HepG2 (cell line): ENCODE measurements around the gene PHF10. TPM values are rescaled to one million over a fixed set of nuclear protein-coding genes. Genes with fewer than 3 reads are reported as not detected.
A peak's percentile ranks its signal among the peaks of the same experiment; 100 is the strongest.

Source experiments
- KAT7 ChIP-seq: IDR thresholded peaks from 2 replicates; pipeline ENCODE4 v1.6.1; 2018; ENCODE audit warnings: borderline replicate concordance, missing compliant biosample characterization
- MYC ChIP-seq: sonication (generic); formaldehyde crosslinking; IDR thresholded peaks from 2 replicates; pipeline ENCODE4 v1.9.0; 2021; ENCODE audit warnings: missing genetic modification reagents, borderline replicate concordance
- NRL ChIP-seq: sonication (generic); formaldehyde crosslinking; IDR thresholded peaks from 2 replicates; pipeline ENCODE4 v1.5.0; 2020; ENCODE audit warnings: missing genetic modification reagents, mild to moderate bottlenecking, moderate library complexity, borderline replicate concordance
- PAX8 ChIP-seq: sonication (generic); formaldehyde crosslinking; IDR thresholded peaks from 2 replicates; pipeline ENCODE4 v1.8.0; 2022; ENCODE audit warnings: mild to moderate bottlenecking, missing genetic modification reagents, borderline replicate concordance
- PHF21A ChIP-seq: sonication (generic); formaldehyde crosslinking; IDR thresholded peaks from 2 replicates; pipeline ENCODE4 v1.5.0; 2020; ENCODE audit warnings: mild to moderate bottlenecking, missing genetic modification reagents
- SMC3 ChIP-seq: IDR thresholded peaks from 2 replicates; pipeline ENCODE4 v1.6.1; 2011; ENCODE audit warnings: low read length, improper control_type of control experiment
- SNAI1 ChIP-seq: sonication (generic); formaldehyde crosslinking; IDR thresholded peaks from 2 replicates; pipeline ENCODE4 v1.5.0; 2020; ENCODE audit warnings: mild to moderate bottlenecking, missing genetic modification reagents, borderline replicate concordance
- U2AF2 ChIP-seq: fragments of 200-400 bp; formaldehyde crosslinking; IDR thresholded peaks from 2 replicates; pipeline ENCODE4 v1.6.1; 2017; ENCODE audit warnings: low read depth, mild to moderate bottlenecking, low read length
- ZFP82 ChIP-seq: sonication (generic); formaldehyde crosslinking; IDR thresholded peaks from 2 replicates; pipeline ENCODE4 v1.5.1; 2020; ENCODE audit warnings: mild to moderate bottlenecking, missing genetic modification reagents, borderline replicate concordance
- ZMAT3 ChIP-seq: sonication (generic); formaldehyde crosslinking; conservative IDR thresholded peaks from 2 replicates; pipeline ENCODE4 v1.7.0; 2021; ENCODE audit warnings: missing genetic modification reagents
- ZNF263 ChIP-seq: sonication (generic); formaldehyde crosslinking; IDR thresholded peaks from 2 replicates; pipeline ENCODE4 v1.4.0; 2020; ENCODE audit warnings: missing genetic modification reagents
- ZNF333 ChIP-seq: sonication (generic); formaldehyde crosslinking; IDR thresholded peaks from 2 replicates; pipeline ENCODE4 v1.4.0; 2020; ENCODE audit warnings: mild to moderate bottlenecking, missing genetic modification reagents, borderline replicate concordance
- ZNF354B ChIP-seq: sonication (generic); formaldehyde crosslinking; IDR thresholded peaks from 2 replicates; pipeline ENCODE4 v1.8.0; 2022; ENCODE audit warnings: mild to moderate bottlenecking, missing genetic modification reagents
- ZNF546 ChIP-seq: sonication (generic); formaldehyde crosslinking; conservative IDR thresholded peaks from 2 replicates; pipeline ENCODE4 v1.8.1; 2023; ENCODE audit warnings: mild to moderate bottlenecking, missing genetic modification reagents
- ZNF629 ChIP-seq: sonication (generic); formaldehyde crosslinking; conservative IDR thresholded peaks from 2 replicates; pipeline ENCODE4 v1.5.0; 2020; ENCODE audit warnings: missing genetic modification reagents
- ZNF703 ChIP-seq: sonication (generic); formaldehyde crosslinking; IDR thresholded peaks from 2 replicates; pipeline ENCODE4 v1.5.1; 2020; ENCODE audit warnings: missing genetic modification reagents, mild to moderate bottlenecking, moderate library complexity, borderline replicate concordance
- polyA plus RNA-seq, 8 experiments: library from polyadenylated mRNA; depleted of rRNA in 3 of 8; stranded (reverse) in 7 of 8; unstranded in 1 of 8; fragments of >200 nt; fragmentation: Illumina TruSeq in 4 of 8; extraction: Trizol in 4 of 8; gene quantifications; 2 replicates each; pipeline versions ENCODE4 v1.2.1 to v1.2.3, GENCODE V29; 2011 to 2016; ENCODE audit warnings: low read depth in 4 of 8, missing spikeins in 1 of 8, mixed read lengths in 1 of 8; ENCODE audit not compliant: insufficient read depth in 1 of 8
- total RNA-seq, 5 experiments: library from RNA; depleted of rRNA; stranded (reverse); fragments of >200 nt; fragmentation: Illumina TruSeq; extraction: Trizol; gene quantifications; 2 replicates each; pipeline ENCODE4 v1.2.3, GENCODE V29; 2016; ENCODE audit warnings: low read depth in 1 of 5
- TF ChIP-seq, protein P1 (sequence below): sonication (generic); formaldehyde crosslinking; IDR thresholded peaks from 2 replicates; pipeline ENCODE4 v1.9.0; 2021; ENCODE audit warnings: missing genetic modification reagents, borderline replicate concordance
- TF ChIP-seq, protein P2 (sequence below): IDR thresholded peaks from 2 replicates; pipeline ENCODE4 v1.6.1; 2016; ENCODE audit warnings: control low read depth
- TF ChIP-seq, protein P3 (sequence below): conservative IDR thresholded peaks from 2 replicates; pipeline ENCODE4 v1.6.1; 2018; ENCODE audit warnings: missing genetic modification reagents
- TF ChIP-seq, protein P4 (sequence below): sonication (generic); formaldehyde crosslinking; IDR thresholded peaks from 2 replicates; pipeline ENCODE4 v1.5.0; 2020; ENCODE audit warnings: mild to moderate bottlenecking, missing genetic modification reagents, moderate library complexity
- TF ChIP-seq, protein P5 (sequence below): sonication (generic); formaldehyde crosslinking; IDR thresholded peaks from 2 replicates; pipeline ENCODE4 v1.5.0; 2020; ENCODE audit warnings: missing genetic modification reagents, mild to moderate bottlenecking, borderline replicate concordance
- TF ChIP-seq, protein P6 (sequence below): sonication (generic); formaldehyde crosslinking; IDR thresholded peaks from 2 replicates; pipeline ENCODE4 v1.8.1; 2023; ENCODE audit warnings: mild to moderate bottlenecking, inconsistent platforms, moderate library complexity, missing genetic modification reagents, borderline replicate concordance

Gene PHF10
- total and polyA plus RNA-seq, 2 of the 13 experiments (the other 11 are each of a cell fraction or from before 2014, with no cell fraction given), result 42.1 to 84.1 TPM

DNA sequence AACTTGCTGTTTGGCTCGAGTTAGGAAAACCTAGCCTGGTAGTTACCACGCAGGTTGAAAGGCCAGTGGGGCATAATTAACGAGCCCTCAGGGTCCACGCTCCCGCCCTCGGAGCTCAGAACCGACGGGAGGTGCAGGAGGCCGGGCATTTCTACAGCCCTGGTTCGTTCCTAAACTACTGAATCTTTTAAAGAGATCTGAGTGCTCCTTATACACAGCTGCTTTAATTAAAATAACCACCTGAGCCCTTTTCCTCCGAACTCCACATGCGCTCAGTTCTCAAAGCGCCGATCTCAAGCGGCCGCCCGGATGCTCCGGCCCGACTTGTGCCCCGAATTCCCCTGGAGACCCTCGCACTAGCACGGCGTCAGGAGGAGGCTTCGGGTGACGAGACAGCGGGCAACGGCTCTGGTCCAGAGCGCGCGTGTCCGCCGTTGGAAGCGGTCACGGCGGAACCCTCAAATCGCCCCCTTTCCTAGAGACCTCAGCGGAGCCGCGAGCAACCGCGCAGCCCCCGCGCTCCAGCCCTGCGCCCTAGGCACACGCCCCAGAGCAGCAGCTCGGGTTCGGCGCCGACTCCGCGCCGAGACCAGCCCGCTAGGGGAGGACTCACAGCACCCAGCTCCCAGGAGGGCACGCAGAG, 22.9 kb downstream of the PHF10 start (continued):
- TF ChIP-seq, protein P1, sequence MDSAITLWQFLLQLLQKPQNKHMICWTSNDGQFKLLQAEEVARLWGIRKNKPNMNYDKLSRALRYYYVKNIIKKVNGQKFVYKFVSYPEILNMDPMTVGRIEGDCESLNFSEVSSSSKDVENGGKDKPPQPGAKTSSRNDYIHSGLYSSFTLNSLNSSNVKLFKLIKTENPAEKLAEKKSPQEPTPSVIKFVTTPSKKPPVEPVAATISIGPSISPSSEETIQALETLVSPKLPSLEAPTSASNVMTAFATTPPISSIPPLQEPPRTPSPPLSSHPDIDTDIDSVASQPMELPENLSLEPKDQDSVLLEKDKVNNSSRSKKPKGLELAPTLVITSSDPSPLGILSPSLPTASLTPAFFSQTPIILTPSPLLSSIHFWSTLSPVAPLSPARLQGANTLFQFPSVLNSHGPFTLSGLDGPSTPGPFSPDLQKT (CRISPR knock-in tag), result no peak
- TF ChIP-seq ZNF263 (CRISPR knock-in tag) (peak; percentile 95), ZMAT3 (CRISPR knock-in tag) (no peak), ZFP82 (peak; percentile 86), ZNF546 (no peak), NRL (CRISPR knock-in tag) (peak; percentile 21; the same call in 1 of the 2 replicates), U2AF2 (no peak), ZNF333 (CRISPR knock-in tag) (no peak; the same call in 1 of the 2 replicates), PAX8 (no peak), SMC3 (no peak), PHF21A (CRISPR knock-in tag) (no peak), SNAI1 (peak; percentile 71), KAT7 (CRISPR knock-in tag) (peak; percentile 96; the same call in 1 of the 2 replicates), ZNF629 (CRISPR knock-in tag) (no peak), MYC (no peak), ZNF354B (CRISPR knock-in tag) (0 out of 2 replicates have a peak, but pooled peaks have one; percentile 54), ZNF703 (CRISPR knock-in tag) (0 out of 2 replicates have a peak, but pooled peaks have one; percentile 23)
- TF ChIP-seq, protein P2, sequence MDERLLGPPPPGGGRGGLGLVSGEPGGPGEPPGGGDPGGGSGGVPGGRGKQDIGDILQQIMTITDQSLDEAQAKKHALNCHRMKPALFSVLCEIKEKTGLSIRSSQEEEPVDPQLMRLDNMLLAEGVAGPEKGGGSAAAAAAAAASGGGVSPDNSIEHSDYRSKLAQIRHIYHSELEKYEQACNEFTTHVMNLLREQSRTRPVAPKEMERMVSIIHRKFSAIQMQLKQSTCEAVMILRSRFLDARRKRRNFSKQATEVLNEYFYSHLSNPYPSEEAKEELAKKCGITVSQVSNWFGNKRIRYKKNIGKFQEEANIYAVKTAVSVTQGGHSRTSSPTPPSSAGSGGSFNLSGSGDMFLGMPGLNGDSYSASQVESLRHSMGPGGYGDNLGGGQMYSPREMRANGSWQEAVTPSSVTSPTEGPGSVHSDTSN (CRISPR knock-in tag), result no peak
- TF ChIP-seq, protein P3, sequence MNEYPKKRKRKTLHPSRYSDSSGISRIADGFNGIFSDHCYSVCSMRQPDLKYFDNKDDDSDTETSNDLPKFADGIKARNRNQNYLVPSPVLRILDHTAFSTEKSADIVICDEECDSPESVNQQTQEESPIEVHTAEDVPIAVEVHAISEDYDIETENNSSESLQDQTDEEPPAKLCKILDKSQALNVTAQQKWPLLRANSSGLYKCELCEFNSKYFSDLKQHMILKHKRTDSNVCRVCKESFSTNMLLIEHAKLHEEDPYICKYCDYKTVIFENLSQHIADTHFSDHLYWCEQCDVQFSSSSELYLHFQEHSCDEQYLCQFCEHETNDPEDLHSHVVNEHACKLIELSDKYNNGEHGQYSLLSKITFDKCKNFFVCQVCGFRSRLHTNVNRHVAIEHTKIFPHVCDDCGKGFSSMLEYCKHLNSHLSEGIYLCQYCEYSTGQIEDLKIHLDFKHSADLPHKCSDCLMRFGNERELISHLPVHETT (CRISPR knock-in tag), result no peak
- TF ChIP-seq, protein P4, sequence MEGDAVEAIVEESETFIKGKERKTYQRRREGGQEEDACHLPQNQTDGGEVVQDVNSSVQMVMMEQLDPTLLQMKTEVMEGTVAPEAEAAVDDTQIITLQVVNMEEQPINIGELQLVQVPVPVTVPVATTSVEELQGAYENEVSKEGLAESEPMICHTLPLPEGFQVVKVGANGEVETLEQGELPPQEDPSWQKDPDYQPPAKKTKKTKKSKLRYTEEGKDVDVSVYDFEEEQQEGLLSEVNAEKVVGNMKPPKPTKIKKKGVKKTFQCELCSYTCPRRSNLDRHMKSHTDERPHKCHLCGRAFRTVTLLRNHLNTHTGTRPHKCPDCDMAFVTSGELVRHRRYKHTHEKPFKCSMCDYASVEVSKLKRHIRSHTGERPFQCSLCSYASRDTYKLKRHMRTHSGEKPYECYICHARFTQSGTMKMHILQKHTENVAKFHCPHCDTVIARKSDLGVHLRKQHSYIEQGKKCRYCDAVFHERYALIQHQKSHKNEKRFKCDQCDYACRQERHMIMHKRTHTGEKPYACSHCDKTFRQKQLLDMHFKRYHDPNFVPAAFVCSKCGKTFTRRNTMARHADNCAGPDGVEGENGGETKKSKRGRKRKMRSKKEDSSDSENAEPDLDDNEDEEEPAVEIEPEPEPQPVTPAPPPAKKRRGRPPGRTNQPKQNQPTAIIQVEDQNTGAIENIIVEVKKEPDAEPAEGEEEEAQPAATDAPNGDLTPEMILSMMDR, result no peak
- TF ChIP-seq, protein P5, sequence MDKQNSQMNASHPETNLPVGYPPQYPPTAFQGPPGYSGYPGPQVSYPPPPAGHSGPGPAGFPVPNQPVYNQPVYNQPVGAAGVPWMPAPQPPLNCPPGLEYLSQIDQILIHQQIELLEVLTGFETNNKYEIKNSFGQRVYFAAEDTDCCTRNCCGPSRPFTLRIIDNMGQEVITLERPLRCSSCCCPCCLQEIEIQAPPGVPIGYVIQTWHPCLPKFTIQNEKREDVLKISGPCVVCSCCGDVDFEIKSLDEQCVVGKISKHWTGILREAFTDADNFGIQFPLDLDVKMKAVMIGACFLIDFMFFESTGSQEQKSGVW (CRISPR knock-in tag), result no peak
- TF ChIP-seq, protein P6, sequence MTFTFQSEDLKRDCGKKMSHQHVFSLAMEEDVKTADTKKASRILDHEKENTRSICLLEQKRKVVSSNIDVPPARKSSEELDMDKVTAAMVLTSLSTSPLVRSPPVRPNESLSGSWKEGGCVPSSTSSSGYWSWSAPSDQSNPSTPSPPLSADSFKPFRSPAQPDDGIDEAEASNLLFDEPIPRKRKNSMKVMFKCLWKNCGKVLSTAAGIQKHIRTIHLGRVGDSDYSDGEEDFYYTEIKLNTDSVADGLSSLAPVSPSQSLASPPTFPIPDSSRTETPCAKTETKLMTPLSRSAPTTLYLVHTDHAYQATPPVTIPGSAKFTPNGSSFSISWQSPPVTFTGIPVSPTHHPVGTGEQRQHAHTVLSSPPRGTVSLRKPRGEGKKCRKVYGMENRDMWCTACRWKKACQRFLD (CRISPR knock-in tag), result 0 out of 2 replicates have a peak, but pooled peaks have one; percentile 84
